Fibroblast of villous mesenchyme (primary cell): ENCODE results near the gene MFAP4. TPM values are rescaled to one million over a fixed set of nuclear protein-coding genes. Genes with fewer than 3 reads are reported as not detected.
A peak's percentile ranks its signal among the peaks of the same experiment; 100 is the strongest.

Source experiments
- DNase-seq: peaks from one replicate; pipeline ENCODE4 v3.0.0-alpha.2; 2010; ENCODE audit warnings: low read depth
- H3K4me3 ChIP-seq: 2 replicates; pipeline ENCODE4 v1.5.1; 2011; ENCODE audit warnings: low read depth, mild to moderate bottlenecking, low read length
- total RNA-seq: library from RNA; depleted of rRNA; stranded (reverse); fragments of >200 nt; gene quantifications from 2 replicates; pipeline ENCODE4 v1.2.3, GENCODE V29; 2012
- TF ChIP-seq, protein P1 (sequence below): IDR thresholded peaks from 2 replicates; pipeline ENCODE4 v1.5.1; 2012; ENCODE audit warnings: low read depth, mild to moderate bottlenecking, low read length; ENCODE audit not compliant: insufficient read depth

Gene MFAP4
- total RNA-seq, 1 donor = 17.7 TPM

DNA sequence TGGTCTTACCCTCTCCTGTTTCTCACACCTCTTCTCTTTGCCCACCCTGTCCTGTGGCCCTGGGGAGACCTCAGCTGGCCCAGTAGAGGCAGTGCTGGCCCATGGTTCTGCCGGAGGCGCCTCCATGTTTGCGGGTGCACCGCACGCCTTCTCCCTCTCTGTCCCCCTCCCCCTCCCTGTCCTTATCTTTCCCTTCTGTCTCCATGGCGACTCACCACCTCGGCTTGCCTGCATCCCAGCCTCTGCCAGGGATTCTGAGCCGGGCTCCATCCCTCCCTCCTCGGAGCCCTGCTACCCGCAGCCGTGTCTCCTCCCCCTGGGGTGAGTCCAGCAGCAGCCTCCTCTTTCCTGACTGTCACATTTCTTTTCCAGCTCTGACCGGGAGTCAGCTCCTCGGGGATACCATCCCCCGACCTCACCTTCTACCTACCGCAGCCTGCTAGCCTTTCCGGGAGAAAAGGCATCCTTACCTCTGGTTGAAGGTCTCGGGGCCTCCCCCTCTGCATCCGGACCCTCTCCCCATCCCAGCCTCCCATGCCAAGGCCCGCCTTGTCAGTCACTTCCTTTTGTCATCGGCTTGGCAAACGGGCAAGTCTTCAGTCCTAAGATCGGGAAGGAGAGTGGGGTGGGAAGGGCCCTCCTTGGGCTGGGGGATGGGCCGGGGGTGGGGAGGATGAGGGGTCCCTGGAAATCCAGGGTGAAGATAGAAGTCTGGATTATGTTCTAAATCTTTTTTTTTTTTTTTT lies 24.1 kb upstream of the MFAP4 start, which contains the start of gene RNF112:
Gene RNF112, plus strand, starts transcription at position 358 of the 746 bp plus-strand sequence. Its CDS starts 177 bp downstream, at position 535.
- TF ChIP-seq, protein P1, sequence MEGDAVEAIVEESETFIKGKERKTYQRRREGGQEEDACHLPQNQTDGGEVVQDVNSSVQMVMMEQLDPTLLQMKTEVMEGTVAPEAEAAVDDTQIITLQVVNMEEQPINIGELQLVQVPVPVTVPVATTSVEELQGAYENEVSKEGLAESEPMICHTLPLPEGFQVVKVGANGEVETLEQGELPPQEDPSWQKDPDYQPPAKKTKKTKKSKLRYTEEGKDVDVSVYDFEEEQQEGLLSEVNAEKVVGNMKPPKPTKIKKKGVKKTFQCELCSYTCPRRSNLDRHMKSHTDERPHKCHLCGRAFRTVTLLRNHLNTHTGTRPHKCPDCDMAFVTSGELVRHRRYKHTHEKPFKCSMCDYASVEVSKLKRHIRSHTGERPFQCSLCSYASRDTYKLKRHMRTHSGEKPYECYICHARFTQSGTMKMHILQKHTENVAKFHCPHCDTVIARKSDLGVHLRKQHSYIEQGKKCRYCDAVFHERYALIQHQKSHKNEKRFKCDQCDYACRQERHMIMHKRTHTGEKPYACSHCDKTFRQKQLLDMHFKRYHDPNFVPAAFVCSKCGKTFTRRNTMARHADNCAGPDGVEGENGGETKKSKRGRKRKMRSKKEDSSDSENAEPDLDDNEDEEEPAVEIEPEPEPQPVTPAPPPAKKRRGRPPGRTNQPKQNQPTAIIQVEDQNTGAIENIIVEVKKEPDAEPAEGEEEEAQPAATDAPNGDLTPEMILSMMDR = no peak
- no peak within 1 kb of the TSS for H3K4me3 ChIP-seq
- DNase-seq = no peak

DNA sequence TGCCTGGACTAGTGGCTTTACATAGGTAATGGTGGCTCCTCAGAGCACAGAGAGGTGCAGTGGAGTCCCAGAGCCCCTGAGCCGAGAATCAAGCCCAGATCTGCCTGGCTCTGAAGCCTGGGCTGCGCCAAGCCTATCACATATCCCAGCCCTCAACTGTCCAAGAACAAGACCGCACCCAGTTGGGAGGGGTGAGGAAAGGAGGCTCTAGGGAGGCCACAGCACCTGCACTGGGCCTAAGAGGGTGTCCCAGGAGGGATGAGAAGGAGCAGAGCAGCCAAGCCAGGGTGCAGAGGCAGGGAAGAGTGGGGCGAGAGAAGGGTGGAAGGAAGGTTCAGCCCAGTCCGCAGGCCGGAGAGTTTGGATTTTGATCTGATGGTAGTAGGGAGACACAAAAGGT lies 23.1 kb upstream of the MFAP4 start:
- DNase-seq = no peak

DNA sequence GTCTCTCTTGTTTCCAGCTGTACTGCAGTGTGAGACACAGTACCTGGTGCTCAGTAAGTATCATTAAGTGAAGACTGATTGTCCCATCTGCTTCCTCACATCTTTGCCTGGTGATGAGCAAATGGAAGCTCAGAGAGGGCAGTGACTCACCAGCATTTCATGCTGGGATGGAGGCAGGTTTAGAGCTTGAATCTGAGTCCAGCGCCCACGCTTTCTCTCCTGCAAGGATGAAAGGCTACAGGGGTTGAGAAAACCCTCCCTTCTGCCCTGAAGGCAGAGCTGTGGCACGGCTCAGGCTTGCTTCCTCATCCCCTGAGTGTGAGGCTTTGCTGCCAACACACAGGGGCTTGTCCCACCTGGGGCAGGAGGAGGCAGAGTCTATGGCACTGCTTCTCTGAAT lies 22.5 kb upstream of the MFAP4 start:
- peak; percentile 46 for DNase-seq
- H3K4me3 ChIP-seq = no peak overlapping the region
- TF ChIP-seq, protein P1 = no peak

More for the DNA sequence above, 23.1 kb upstream of the MFAP4 start:
- TF ChIP-seq, protein P1 = no peak
- no peak overlapping the region for H3K4me3 ChIP-seq

DNA sequence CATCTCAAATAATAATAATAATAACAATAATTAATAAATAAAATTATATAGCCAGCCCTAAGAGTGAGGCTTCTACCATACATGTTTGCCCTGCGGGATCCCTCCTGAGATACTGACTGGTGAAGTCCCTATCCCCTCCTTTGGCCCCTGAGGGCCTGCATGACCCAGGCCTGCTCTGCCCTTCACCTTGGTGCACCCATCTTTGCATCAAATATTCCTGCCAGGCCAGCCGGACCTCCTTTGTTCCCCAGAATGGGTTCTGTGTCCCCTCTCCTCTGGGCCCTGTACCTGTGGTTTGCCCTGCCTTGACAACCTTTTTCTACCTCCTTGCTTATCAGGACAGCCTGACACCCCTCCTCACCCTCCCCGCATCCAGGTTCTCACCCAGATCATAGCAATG lies 22.1 kb upstream of the MFAP4 start:
- DNase-seq = no peak
- TF ChIP-seq, protein P1 = no peak
- H3K4me3 ChIP-seq = no peak overlapping the region

DNA sequence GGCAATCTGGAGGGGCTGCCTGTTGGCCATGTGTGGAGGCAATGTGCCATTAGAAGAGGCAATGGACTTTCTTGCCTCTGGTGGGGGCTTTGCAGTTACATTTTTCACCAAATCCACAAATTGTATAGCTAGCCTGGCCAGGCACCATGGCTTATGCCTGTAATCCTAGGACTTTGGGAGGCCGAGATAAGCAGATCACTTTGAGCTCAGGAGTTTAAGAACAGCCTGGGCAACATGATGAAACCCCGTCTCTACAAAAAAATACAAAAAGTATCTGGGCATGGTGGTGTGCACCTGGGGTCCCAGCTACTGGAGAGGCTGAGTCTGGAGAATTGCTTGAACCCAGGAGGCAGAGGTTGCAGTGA lies 21.3 kb upstream of the MFAP4 start:
- DNase-seq = peak; percentile 25
- no peak overlapping the region for H3K4me3 ChIP-seq
- TF ChIP-seq, protein P1 = no peak

DNA sequence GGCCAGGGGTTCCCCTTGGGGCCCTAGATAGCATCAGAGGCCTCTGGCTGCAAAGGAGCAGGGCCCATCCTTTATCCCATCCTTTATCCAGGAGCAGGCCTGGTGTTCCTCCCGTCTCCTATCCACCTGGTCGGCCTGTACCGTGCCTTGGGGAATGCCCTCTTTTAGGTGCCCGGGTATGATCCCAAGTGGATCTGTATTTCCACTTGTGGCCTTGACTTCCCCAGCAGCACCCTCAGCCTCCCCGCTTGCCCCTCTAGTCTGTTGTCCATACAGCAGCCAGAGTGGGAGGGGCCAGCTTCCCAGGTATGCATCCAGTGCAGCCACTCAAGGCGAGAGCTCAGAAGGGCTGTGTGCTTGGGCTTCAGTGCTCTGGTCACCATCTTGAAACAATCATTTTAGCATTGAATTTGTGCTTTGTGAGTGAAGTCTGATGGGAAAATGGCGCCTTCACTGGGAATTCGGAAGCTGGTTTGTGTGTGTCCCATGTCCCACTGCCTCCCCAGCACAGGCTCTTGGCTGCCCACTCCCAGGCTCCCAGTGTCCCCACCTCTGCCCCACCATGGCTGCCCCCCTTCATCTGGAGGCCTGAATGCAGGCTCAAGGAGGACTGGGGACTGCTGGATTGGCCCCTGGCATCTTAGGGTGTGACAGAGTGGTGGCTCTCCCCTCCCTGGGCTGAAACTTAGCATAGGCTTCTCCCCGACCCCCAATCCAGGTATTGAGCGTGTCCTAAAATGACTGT lies 20.8 kb upstream of the MFAP4 start:
- TF ChIP-seq, protein P1 = no peak
- no peak for DNase-seq
- H3K4me3 ChIP-seq = no peak overlapping the region

DNA sequence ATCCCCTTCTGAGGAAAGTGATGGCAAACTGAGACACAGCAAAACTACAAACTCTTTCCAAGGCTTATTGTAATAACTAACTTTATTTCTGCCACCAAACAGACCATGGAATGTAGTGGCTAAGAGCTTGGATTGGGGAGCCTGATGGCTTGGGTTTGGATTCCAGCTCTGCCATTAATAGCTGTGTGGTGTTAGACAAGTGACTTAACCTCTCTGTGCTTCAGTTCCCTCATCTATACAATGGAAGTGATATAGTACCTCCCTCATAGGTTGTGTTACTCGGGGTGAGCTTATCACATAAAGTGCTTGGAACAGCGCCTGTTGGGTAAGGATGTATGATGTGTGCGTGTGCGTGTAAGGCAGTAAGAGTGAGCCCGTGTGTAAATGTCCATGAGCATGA lies 18.1 kb upstream of the MFAP4 start:
- DNase-seq = no peak
- no peak overlapping the region for H3K4me3 ChIP-seq
- TF ChIP-seq, protein P1 = no peak
